K562 treated with DMSO at 1 percent for 48 hours (cell line): ENCODE results near the gene VNN1. TPM values are rescaled to one million over a fixed set of nuclear protein-coding genes. Genes with fewer than 3 reads are reported as not detected.

Experiments used
- total RNA-seq: library from RNA; unstranded; fragments of 300-600 nt; gene quantifications from 2 replicates; pipeline ENCODE4 v1.2.3, GENCODE V29; 2022; ENCODE audit warnings: low replicate concordance; ENCODE audit errors: extremely low read depth

Gene VNN1, protein sequence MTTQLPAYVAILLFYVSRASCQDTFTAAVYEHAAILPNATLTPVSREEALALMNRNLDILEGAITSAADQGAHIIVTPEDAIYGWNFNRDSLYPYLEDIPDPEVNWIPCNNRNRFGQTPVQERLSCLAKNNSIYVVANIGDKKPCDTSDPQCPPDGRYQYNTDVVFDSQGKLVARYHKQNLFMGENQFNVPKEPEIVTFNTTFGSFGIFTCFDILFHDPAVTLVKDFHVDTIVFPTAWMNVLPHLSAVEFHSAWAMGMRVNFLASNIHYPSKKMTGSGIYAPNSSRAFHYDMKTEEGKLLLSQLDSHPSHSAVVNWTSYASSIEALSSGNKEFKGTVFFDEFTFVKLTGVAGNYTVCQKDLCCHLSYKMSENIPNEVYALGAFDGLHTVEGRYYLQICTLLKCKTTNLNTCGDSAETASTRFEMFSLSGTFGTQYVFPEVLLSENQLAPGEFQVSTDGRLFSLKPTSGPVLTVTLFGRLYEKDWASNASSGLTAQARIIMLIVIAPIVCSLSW
- not detected in 2 replicates for total RNA-seq

DNA sequence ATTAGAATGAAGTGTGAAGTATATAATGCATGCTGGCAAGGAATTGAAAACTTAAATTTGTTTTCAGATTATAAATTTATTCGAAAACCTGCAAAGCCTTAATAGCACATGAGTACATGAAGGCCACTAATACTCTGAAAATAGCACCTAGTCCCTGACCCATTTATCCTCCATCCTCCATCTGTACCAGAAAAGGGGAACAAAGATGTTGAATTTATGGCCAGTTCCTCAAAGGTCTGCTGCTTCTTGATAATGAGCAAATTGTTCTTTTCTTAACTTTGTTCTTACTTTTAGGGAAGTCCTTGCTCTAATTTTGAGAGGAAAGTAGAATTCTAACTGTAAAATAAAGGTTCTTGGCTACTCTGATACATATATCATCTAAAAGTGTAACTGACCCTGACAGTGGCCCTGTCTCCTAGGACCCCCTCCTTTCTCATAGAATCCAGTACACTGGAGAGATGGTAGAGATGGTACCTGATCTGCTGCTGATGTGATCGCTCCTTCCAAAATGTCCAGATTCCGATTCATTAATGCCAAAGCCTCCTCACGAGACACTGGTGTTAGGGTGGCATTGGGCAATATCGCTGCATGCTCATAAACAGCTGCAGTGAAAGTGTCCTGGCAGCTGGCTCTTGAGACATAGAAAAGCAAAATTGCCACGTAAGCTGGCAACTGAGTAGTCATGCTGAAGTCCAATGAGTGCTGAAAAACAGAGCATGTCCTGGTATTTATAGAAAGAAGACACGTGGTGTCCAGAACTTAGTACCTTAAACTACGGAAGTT, at the start of gene VNN1:
VNN1 (minus strand) TSS at position 704 of the 783 bp plus-strand sequence; CDS start at position 684, 20 bp downstream.

DNA sequence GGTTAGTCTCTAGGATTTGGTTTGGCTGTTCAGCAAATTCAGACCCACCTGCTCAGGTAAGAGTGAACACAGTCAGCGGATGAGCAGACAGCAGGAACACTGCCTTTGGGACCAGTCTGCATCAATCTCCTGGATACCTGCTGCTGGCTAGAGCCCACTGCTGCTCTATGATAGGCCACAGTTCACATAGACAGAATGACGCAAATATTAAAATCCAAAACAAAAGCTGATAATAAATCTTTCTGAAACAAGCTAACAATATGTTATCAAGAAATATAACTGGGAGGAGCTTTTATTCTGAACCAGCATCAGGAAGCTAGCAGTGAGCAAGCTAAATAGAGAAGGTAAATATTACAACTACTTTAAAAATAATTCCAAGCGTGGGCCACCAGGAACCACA, 54.8 kb downstream of the VNN1 start, which contains the start of gene TAAR1:
TAAR1 (minus strand) TSS at position 101 of the 400 bp plus-strand sequence. CDS start 13,179 bp downstream, outside the sequence.

Other genes starting within 250 kb of the VNN1 start
- gene STX7, start 200.9 kb downstream of the VNN1 start, total RNA-seq = not detected in 2 replicates
- not detected in 2 replicates for gene TAAR9, start 175.8 kb downstream of the VNN1 start, total RNA-seq
- gene TAAR8, start 161.4 kb downstream of the VNN1 start, total RNA-seq = not detected in 2 replicates
- gene TAAR6, start 143.7 kb downstream of the VNN1 start, total RNA-seq = not detected in 2 replicates
- gene TAAR5, start 124.3 kb downstream of the VNN1 start, total RNA-seq = not detected in 2 replicates
- not detected in 2 replicates for gene TAAR2, start 89.8 kb downstream of the VNN1 start, total RNA-seq
- not detected in 2 replicates for gene TAAR1, start 54.9 kb downstream of the VNN1 start, total RNA-seq
- gene VNN2, start 43.8 kb upstream of the VNN1 start, total RNA-seq = not detected in 2 replicates
- gene SLC18B1, start 84.6 kb upstream of the VNN1 start, total RNA-seq = not detected in 2 replicates
- 2,716 and 4,038 TPM in 2 replicates for gene RPS12, start 100.5 kb upstream of the VNN1 start, total RNA-seq